ENCODE data around the gene ATP9B.

ATP9B gene

GRCh38 chr18:79421275-79421857 is 352.2 kb downstream of the ATP9B start:
- DNase-seq: no peak

DNA sequence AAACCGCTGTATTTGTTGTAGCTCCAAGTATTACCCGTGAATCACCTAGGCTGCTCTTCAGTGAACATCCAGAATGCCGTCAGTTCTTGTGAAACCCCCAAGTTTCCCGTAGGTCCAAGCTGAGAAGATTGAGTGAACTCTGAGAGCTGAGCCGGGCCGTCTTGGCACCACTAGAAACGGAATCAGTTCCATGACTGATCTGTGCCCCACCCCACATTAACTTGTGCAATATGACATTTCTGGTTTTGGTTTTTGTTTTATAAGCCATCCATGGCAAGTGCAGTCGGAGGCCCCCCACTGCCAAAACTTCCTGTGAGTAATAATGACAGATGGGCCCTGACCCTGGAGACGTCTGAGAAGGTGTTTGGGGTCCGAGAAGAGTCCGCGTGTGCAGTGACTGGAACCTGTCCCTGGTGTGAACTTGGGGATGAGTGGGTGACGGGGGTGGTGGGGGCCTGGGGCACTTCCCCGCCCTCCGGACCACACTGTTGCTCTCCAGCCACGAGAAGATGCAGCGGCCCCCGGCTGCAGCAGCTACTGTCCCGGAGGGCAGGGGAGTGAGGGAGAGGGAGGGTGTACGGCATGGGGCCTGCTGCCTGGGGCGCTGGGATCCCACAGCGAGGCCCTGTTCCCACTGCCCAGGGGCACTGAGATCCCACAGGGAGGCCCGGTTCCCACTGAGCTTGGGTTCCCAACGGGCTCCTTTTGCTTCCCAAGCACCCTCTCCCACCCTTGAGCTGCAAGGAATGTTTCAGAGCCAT is 353.0 kb downstream of the ATP9B start:
- no peak for DNase-seq

- DNase-seq: no peak
Measured at GRCh38 chr18:79422783-79423165, 353.6 kb downstream of the ATP9B start.

DNA sequence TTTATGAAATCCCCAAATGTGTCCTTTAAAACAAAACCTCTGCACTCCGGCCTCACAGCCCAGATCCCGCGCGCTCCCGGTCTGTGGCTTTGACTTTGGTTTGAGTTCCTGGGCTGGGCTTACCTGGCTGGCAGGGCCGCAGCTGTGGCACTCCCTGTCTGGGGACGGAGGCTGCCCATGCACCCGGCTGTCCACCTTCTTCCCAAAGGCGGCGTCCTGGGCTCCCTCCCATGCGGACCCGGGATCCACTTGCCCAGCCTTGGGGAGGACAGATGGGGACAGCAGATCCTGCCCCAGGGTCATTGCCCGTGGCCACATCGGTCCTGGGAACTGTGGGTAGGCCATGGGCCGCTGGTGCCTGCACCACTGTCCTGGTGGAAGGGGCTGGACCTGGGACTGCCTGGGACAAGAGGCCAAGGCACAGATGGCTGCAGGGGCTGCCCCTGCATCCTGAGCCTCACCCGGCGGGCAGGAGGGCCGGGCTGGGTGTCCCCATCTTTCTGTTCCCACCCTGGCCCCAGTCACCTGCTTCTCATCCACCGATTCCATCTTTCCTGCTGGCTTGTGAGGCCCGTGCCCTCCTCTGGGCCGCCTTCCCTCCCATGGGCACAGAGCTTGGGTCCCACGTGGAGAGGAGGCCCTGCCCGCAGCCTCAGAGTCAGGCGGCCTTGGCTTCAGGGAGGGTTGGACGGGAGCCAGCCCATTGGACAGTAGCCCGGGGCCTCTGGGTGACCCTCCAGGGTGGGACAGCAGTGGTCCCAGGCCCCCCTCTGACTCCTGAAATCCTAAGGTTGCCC is 354.2 kb downstream of the ATP9B start:
- DNase-seq: no peak

GRCh38 chr18:79424008-79424565 is 354.9 kb downstream of the ATP9B start:
- DNase-seq: no peak

GRCh38 chr18:79424880-79425568 is 355.8 kb downstream of the ATP9B start:
- no peak for DNase-seq

DNA sequence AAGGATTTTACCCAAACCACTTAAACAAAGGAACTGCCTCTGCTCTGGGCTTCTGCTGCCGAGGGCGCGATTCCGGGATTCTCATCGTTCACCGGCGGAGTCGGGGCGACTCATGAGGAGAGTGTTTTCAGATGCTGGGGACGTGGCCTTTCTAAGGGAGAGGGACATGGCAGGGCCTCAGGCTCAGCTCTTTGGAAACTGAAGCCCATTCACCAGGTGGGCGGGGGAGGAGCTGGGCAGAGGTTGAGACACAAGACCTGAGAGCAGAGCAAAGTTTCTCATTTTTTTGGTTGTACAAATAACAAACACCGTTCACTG is 356.3 kb downstream of the ATP9B start:
- no peak for DNase-seq

DNA sequence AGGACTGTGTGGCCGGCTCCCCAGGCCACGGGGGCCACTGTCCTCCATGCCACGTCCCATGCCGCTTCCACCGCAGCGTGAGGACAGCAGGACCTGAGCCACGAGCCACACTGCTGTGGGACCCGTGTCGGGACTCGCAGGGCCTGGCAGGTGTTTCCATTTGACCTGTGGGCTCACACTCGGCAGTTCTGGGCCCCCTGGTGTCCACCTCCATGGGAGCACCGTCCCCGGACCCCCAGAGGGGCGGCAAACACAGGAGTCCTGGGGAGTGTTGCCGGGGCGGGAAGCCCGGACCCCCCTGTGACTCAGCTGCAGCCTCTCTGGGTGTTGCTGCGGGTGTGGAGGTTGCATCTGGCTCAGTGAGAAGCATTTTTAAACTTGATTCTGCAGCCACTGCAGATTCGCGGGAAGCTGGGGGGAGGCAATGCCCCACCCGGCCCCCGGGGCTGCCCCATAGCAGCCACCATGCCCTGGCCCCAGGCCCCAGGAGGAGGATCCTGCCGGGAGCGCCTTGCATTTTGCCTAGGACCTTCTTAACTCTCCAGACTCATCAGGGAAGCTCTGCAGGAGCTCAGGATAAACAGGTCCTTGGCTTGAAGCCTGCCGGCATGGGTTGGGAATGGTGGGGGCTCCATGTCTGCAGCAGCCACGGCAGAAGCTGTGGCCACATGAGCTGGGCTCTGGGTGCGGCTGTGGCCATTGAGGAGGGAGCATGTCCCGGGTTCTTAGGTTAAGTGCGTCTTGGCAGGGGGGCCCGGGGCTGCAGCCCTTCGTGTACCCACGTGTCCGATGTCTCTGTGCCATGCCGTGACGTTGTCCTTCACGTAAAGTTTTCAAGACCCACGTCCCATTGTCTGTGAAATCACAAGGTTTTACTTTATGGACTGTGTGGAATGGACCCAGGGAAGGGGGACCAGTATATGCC is 357.4 kb downstream of the ATP9B start:
- no peak for DNase-seq

DNA sequence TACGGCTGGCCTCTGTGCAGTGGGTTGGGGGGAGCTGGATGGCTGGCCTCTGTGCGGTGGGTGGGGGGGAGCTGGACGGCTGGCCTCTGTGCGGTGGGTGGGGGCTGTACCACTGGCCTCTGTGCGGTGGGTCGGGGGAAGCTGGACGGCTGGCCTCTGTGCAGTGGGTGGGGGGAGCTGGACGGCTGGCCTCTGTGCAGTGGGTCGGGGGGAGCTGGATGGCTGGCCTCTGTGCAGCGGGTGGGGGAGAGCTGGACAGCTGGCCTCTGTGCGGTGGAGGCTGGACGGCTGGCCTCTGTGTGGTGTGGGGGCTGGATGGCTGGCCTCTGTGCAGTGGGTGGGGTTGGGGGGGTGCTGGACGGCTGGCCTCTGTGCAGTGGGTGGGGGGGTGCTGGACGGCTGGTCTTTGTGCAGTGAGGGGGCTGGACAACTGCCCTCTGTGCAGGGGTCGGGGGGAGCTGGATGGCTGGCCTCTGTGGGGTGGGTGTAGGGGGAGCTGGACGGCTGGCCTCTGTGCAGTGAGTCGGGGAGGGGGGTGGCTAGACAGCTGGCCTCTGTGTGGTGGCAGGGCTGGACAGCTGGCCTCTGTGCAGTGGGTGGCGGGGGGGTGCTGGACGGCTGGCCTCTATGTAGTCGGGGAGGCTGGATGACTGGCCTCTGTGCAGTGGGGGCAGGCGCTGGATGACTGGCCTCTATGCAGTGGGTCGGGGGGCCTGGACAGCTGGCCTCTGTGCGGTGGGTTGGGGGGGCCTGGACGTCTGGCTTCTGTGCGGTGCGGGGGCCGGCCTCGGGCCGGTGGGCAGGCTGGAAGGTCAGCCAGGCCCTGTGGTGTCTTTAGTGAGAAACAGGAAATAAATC is 358.4 kb downstream of the ATP9B start:
- no peak for DNase-seq
